ENCODE results near the gene SCUBE2. TPM values are rescaled to one million over a fixed set of nuclear protein-coding genes. Genes with fewer than 3 reads are reported as not detected.
A peak's percentile ranks its signal among the peaks of the same experiment; 100 is the strongest.

The SCUBE2 gene
- total and polyA plus RNA-seq, 2 of the 4 experiments (the other 2 are of a cell fraction), result 0.43 to 0.72 TPM

DNA sequence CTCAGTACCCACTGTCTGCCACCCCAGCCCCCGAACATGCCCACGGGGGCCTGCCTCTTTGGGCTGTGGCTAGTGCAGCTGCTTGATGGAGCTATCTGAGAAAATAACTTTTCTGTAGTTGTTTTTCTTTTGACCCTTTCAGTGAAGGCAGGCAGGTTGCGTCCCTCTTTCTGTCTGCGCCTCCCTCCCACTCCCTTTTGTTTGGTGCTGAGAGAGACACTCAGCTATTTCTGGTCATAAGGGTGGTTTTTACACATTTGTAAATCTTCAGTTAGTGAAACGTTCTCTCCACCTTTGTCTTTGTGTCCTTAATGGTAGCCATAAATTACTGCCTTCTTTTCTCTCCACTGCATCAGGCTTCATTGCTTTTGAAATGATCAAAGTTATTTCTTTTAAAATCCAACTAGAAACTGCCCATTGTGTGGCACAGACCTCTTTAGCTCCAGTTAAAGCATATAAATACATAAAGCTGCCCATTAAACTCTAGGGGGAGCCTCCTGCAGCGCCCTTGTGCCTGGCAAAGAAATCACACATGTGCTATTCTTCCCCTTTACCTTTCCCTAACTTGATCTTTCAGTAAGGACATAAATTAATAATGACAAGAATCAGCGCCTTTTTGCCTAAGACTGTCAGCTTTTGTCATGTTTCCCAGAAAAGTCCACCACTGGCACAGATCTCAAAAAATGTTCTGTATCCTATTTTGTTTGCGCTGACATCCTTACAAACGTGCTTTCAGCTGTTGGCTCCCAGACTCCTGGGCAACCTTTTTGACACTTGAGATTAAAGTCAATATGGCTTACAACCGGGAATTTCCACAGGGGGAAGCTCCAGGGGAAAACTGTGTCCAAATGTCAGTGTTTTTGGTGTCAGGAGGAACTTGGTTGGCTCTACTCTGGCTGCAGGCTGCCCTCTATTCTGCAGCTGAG lies 1.7 kb upstream of the SCUBE2 start:
- Histone ChIP-seq H3K36me3 (ENCODE audit: control insufficient read depth, insufficient read depth, low read length) (no peaks in the 10 kb centered on the region), H3K9me1 (ENCODE audit: insufficient read depth, low read length) (no peaks in the 10 kb centered on the region), H3K14ac (replicated peaks; ENCODE audit: low read depth, low read length) (no peak overlapping the region), H3K23ac (ENCODE audit: low read depth, low read length) (no peak overlapping the region), H4K20me1 (ENCODE audit: insufficient read depth, low read length) (no peaks in the 10 kb centered on the region), H3K4me1 (ENCODE audit: control insufficient read depth, insufficient read depth, low read length) (0 out of 2 replicates have a peak, but pooled peaks cover 2% of the 10 kb centered on the region), H3K9me3 (ENCODE audit: control insufficient read depth, insufficient read depth, low read length) (no peaks in the 10 kb centered on the region), H2BK120ac (ENCODE audit: low read depth, low read length) (no peak overlapping the region), H4K91ac (ENCODE audit: insufficient read depth, low read depth, low read length) (no peak overlapping the region), H4K5ac (ENCODE audit: low read depth, low read length) (no peak overlapping the region), H3K9ac (ENCODE audit: low read depth, low read length) (no peak overlapping the region), H3K27me3 (ENCODE audit: control insufficient read depth, insufficient read depth, low read length) (peaks cover 20% of the 10 kb centered on the region; the same call in 1 of the 2 replicates), H3K4me3 (ENCODE audit: insufficient read depth, low read depth, low read length) (no peak overlapping the region), H2AK5ac (ENCODE audit: low read depth, low read length) (no peak overlapping the region), H3K4ac (ENCODE audit: low read depth, low read length) (no peak overlapping the region), H2BK15ac (ENCODE audit: low read depth, low read length) (no peak overlapping the region), H3K18ac (ENCODE audit: low read depth, low read length) (no peak overlapping the region), H3K79me1 (ENCODE audit: low read depth in 1 of 2, low read length in 2 of 2) (no peaks in the 10 kb centered on the region), H3K27ac (ENCODE audit: insufficient read depth, low read length) (no peak overlapping the region), H2AK9ac (replicated peaks; ENCODE audit: low read depth, low read length, poor library complexity) (no peak overlapping the region), H4K8ac (ENCODE audit: low read depth in 2 of 2, low read length in 2 of 2) (no peak overlapping the region), H2BK5ac (ENCODE audit: low read depth, low read length, poor library complexity, severe bottlenecking) (no peak overlapping the region), H3K56ac (ENCODE audit: extremely low read depth, insufficient read depth, low read length) (no peak overlapping the region), H2BK20ac (ENCODE audit: low read depth, low read length) (no peak overlapping the region), H2AFZ (replicated peaks; ENCODE audit: low read length, poor library complexity) (no peak overlapping the region), H3K4me2 (ENCODE audit: low read depth, low read length) (no peak overlapping the region)
- POLR2A ChIA-PET (ENCODE audit: unreplicated experiment), result no interaction called here
- ATAC-seq (ENCODE audit: low read depth), result no peak
- dilution Hi-C loops (cut with HindIII; ENCODE audit: low sequenced_read_pairs, unreplicated experiment) (no loop called here), intact Hi-C loops (cut with micrococcal nuclease) (no loop called here), in situ Hi-C loops (cut with MboI; ENCODE audit: low sequenced_read_pairs) (no loop called here)
- no peak for DNase-seq
- CTCF ChIA-PET, result interaction anchor here (1.0 to 2.8 kb wide), 4 partner anchors 27 to 45 kb away, joined by 3 to 10 read pairs (median 4); no protein-coding TSS in a partner anchor
- WGBS, 2 experiments (ENCODE audit: extremely low coverage in 2 of 2, insufficient read length in 1 of 2), result no CpG with 5 or more reads among the region's 10 CpGs
- TF ChIP-seq NFE2L2 (IDR thresholded peaks at IDR 0.05; ENCODE audit: low read depth, low read length) (no peak), SMC3 (IDR thresholded peaks at IDR 0.05; ENCODE audit: low read depth, low read length) (no peak), RCOR1 (IDR thresholded peaks at IDR 0.05; ENCODE audit: insufficient replicate concordance, low read length) (no peak), MAFK (IDR thresholded peaks at IDR 0.05; ENCODE audit: low read depth, low read length) (no peak), POLR2A (IDR thresholded peaks at IDR 0.05; ENCODE audit: low read depth, low read length) (no peak), FOS (IDR thresholded peaks at IDR 0.05; ENCODE audit: low read depth, low read length) (no peak), CHD1 (IDR thresholded peaks at IDR 0.05; ENCODE audit: low read depth, low read length) (no peak), RAD21 (IDR thresholded peaks at IDR 0.05; ENCODE audit: low read length) (0 out of 2 replicates have a peak, but pooled peaks have one; percentile 11), MXI1 (IDR thresholded peaks at IDR 0.05; ENCODE audit: borderline replicate concordance, low read depth, low read length) (no peak)
- TF ChIP-seq, protein P1, sequence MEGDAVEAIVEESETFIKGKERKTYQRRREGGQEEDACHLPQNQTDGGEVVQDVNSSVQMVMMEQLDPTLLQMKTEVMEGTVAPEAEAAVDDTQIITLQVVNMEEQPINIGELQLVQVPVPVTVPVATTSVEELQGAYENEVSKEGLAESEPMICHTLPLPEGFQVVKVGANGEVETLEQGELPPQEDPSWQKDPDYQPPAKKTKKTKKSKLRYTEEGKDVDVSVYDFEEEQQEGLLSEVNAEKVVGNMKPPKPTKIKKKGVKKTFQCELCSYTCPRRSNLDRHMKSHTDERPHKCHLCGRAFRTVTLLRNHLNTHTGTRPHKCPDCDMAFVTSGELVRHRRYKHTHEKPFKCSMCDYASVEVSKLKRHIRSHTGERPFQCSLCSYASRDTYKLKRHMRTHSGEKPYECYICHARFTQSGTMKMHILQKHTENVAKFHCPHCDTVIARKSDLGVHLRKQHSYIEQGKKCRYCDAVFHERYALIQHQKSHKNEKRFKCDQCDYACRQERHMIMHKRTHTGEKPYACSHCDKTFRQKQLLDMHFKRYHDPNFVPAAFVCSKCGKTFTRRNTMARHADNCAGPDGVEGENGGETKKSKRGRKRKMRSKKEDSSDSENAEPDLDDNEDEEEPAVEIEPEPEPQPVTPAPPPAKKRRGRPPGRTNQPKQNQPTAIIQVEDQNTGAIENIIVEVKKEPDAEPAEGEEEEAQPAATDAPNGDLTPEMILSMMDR (conservative IDR thresholded peaks at IDR 0.05; ENCODE audit: low read depth, low read length), result peak; percentile 31
- TF ChIP-seq, protein P2, sequence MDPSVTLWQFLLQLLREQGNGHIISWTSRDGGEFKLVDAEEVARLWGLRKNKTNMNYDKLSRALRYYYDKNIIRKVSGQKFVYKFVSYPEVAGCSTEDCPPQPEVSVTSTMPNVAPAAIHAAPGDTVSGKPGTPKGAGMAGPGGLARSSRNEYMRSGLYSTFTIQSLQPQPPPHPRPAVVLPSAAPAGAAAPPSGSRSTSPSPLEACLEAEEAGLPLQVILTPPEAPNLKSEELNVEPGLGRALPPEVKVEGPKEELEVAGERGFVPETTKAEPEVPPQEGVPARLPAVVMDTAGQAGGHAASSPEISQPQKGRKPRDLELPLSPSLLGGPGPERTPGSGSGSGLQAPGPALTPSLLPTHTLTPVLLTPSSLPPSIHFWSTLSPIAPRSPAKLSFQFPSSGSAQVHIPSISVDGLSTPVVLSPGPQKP (IDR thresholded peaks at IDR 0.05; ENCODE audit: borderline replicate concordance, low read depth, low read length), result no peak
- BruUV-seq (replicated peaks), result no TSS peak

Measured in IMR-90 (cell line).